GM21619 (cell line): ENCODE results near the gene AMACR.
"Not testable (repeated sequence)": the region's sequence is repeated elsewhere in the genome, so short reads cannot be mapped to it uniquely, and the experiment has no call there.

Experiments used
- ATAC-seq: cut with Tn5 transposase; IDR thresholded peaks from one replicate; pipeline ENCODE4 v1.9.1; 2021; ENCODE audit not compliant: unreplicated experiment

The AMACR gene

DNA sequence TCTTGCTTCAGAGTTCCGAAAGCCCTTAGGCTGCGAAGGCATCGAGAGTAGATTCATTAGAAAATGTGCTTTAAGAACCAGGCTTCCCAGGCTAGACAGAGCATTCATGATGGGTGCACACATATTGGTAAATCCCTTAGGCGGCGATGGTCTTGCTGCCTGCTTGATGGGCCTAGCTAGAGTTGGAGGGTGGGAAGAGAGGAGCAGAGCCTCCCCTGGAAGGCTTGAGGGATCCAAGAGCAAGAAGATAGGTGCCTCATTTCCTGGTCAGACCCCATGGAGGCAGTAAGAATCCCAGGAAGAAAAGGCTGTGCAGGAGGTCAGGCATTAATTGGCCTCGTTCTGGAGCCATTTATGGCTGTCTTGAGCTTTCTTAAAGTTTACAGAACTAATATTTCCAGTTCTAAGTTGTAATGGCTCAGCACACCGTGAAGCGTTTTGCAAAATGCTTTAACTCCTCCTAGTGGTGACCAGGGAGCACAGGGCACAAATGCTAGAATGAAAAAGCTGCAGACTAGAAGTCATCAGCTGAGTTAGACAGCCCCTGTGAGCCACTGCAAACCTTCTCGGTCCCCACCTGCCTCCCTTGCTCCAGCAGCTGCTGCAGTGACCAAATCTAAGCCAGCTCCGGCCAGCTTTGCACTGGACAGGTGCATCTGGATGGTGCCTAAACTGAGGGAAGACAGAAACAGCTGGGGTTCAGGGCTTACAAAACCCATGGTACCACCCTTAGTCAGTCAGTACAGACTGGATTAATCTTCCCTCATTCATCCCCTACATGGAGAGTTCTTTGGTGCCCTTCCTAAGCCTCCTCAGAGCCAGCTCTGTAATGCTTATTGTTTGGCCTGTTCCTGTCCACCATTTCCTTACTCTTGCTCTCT is 38.0 kb downstream of the AMACR start:
- peak; percentile 69 for ATAC-seq

DNA sequence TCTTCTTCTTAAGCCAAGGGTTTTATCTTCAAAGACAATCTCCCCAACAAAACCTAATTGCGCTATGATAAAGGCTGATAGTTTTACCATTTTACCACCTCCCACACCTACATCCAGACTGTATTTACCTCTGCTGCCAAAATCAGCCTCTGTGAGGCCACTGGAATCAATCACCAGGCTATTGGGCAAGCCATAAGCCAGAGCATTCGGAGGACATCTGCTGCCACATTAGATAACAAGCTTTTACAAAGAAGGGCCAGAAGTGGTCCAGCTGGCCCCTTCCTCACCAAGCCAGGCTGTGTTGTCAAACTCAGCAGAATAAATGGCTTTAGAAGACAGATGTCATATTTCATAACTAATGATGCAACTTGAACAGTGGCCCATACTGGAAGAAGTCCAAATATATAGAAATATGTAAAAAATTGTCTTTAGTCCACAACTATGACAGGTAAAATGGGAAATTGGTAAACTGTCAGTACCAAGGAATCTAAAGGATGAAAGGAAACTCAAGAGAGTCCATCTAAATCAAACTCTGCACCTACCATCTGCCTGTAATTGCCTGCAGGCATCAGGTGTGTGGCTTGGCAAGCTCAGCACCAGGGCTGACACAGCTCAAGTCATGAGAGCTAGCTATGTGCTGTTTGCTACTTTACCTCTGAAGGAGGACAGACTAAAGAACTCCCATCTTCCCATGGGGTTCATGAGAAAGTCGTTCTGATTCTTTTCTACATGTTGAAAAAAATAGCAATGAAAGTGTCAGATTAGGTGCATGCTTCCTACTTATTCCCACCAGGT is 39.4 kb downstream of the AMACR start:
- no peak for ATAC-seq

GRCh38 chr5:33966805-33967204 is 41.0 kb downstream of the AMACR start:
- no peak for ATAC-seq

DNA sequence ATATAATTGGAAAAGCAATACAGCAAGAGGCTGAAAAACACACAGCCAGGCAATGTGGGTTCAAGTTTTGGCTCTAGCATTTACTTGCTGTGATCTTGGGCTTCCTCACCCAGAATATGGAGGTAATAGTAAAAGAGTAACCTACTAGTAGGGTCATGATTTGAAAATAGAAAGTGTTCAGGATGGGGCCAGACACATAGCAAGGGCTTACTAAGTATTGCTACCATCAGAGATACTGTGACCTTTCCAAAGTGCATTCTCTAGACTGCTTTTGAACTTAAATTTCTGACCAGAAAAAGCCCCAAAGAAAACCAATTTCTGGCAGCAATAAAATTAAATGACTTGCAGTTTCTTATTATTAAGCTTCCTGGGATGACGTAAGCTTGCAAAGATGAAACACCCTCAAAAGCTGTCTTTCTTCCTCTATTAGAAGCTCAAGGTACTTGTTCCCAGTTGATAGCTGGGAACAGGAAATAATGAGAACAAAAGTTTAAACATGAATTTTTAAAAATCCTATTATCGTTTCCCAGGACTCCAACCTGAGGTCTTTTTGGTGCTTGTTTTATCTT is 43.6 kb downstream of the AMACR start:
- ATAC-seq = no peak

GRCh38 chr5:33958176-33958575 is 49.7 kb downstream of the AMACR start:
- ATAC-seq = no peak

- ATAC-seq = no peak
These were observed 50.2 kb downstream of the AMACR start for GRCh38 chr5:33957577-33958150.

- not testable (repeated sequence) for ATAC-seq
These were observed 55.7 kb downstream of the AMACR start for GRCh38 chr5:33952175-33952574.

DNA sequence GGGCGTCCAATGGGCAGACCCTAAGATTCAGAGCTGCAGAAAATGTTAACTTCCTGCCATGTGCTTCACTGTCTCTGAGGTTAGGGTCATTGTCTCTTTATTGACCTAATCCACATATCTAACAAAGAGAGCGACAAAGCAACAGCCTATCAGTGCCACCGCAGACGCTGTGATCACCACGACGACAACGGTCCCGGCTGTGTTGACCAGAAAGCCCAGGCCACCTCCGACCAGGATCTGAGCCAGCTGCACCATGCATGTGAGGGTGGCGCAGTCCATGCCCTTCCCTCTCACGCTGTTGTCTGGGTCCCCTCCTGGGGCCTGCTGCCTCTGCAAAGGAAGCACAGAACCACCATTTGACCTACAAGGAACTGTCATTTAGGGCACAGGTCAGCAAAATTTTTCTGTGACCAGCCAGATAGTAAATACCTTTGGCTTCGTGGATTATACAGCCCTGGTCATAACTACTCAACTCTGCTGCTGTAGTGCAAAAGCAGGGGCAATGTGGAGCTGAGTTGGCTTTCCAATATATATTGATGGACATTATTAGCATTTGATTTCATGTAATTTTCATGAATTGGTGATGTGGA is 63.2 kb downstream of the AMACR start:
- no peak for ATAC-seq

GRCh38 chr5:33941090-33941489 is 66.8 kb downstream of the AMACR start:
- no peak for ATAC-seq

GRCh38 chr5:33939556-33940262 is 68.1 kb downstream of the AMACR start:
- ATAC-seq = no peak

GRCh38 chr5:33938881-33939280 is 69.0 kb downstream of the AMACR start:
- ATAC-seq = no peak

DNA sequence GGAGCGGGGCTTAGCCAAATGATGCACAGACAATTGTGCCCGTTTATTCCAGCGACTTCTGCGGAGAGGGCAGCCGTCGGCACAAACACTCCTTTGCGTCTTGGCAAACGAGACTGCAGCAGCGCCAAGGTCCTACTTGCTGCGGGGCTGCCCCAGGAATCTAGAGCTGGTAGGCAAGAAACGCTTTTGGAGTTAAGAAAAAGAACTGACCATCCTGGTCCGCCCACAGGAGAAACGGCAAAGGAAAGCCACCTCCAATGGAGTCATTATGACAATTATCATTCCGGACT is 69.4 kb downstream of the AMACR start:
- no peak for ATAC-seq

DNA sequence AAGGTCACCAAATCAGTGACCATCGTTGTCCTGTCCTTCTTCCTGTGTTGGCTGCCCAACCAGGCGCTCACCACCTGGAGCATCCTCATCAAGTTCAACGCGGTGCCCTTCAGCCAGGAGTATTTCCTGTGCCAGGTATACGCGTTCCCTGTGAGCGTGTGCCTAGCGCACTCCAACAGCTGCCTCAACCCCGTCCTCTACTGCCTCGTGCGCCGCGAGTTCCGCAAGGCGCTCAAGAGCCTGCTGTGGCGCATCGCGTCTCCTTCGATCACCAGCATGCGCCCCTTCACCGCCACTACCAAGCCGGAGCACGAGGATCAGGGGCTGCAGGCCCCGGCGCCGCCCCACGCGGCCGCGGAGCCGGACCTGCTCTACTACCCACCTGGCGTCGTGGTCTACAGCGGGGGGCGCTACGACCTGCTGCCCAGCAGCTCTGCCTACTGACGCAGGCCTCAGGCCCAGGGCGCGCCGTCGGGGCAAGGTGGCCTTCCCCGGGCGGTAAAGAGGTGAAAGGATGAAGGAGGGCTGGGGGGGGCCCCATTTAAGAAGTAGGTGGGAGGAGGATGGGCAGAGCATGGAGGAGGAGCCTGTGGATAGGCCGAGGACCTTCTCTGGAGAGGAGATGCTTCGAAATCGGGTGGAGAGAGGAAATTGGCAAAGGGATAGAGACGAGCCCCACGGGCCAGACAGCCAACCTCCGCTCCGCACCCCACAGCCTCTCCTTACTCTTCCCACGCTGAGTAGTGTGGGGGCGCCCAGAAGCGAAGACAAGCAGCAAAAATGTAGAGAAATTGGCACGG is 69.9 kb downstream of the AMACR start:
- no peak for ATAC-seq

GRCh38 chr5:33937017-33937706 is 70.7 kb downstream of the AMACR start:
- no peak for ATAC-seq

DNA sequence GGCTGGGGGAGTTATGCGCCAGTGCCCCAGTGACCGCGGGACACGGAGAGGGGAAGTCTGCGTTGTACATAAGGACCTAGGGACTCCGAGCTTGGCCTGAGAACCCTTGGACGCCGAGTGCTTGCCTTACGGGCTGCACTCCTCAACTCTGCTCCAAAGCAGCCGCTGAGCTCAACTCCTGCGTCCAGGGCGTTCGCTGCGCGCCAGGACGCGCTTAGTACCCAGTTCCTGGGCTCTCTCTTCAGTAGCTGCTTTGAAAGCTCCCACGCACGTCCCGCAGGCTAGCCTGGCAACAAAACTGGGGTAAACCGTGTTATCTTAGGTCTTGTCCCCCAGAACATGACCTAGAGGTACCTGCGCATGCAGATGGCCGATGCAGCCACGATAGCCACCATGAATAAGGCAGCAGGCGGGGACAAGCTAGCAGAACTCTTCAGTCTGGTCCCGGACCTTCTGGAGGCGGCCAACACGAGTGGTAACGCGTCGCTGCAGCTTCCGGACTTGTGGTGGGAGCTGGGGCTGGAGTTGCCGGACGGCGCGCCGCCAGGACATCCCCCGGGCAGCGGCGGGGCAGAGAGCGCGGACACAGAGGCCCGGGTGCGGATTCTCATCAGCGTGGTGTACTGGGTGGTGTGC is 71.4 kb downstream of the AMACR start, which contains the start of gene RXFP3:
RXFP3 (plus strand) TSS at position 6 of the 636 bp plus-strand sequence; CDS start at position 361, 355 bp downstream.
- no peak for ATAC-seq
